Heart right ventricle (tissue), 16 donors: ENCODE results near the gene TRIML2. TPM values are rescaled to one million over a fixed set of nuclear protein-coding genes. Genes with fewer than 3 reads are reported as not detected.

Experiments
- ATAC-seq, 8 donors: fragments of 200-7000 bp; cut with Tn5 transposase; one replicate each; pipeline ENCODE4 v1.9.1; 2020; ENCODE audit warnings: mild to moderate bottlenecking in 8 of 8, moderate library complexity in 8 of 8, moderate number of reproducible peaks in 1 of 8
- DNase-seq, 2 donors: peaks; one replicate each; pipeline ENCODE4 v3.0.0-alpha.2; 2020
- H3K27ac ChIP-seq, 10 donors: fragments of 200-600 bp; sonication (generic) in 2 of 10; one replicate each; pipeline versions ENCODE4 v1.5.0 to v1.8.0; 2020 to 2022; ENCODE audit warnings: mild to moderate bottlenecking in 3 of 10
- H3K27me3 ChIP-seq, 7 donors: fragments of 200-600 bp; one replicate each; pipeline ENCODE4 v1.8.0; 2021 to 2022; ENCODE audit warnings: mild to moderate bottlenecking in 2 of 7
- H3K36me3 ChIP-seq, 9 donors: fragments of 200-600 bp; sonication (generic) in 1 of 9; one replicate each; pipeline versions ENCODE4 v1.5.0 to v1.8.0; 2020 to 2022; ENCODE audit warnings: mild to moderate bottlenecking in 2 of 9
- H3K4me1 ChIP-seq, 9 donors: fragments of 200-600 bp; sonication (generic) in 1 of 9; one replicate each; pipeline versions ENCODE4 v1.5.0 to v1.8.0; 2020 to 2022; ENCODE audit warnings: mild to moderate bottlenecking in 4 of 9
- H3K4me3 ChIP-seq, 10 donors: fragments of 200-600 bp; sonication (generic) in 2 of 10; one replicate each; pipeline versions ENCODE4 v1.5.0 to v1.8.0; 2020 to 2022; ENCODE audit warnings: mild to moderate bottlenecking in 7 of 10, moderate library complexity in 2 of 10
- H3K9me3 ChIP-seq, 11 donors: fragments of 200-600 bp in 10 of 11; sonication (generic) in 2 of 11; one replicate each; pipeline versions ENCODE4 v1.5.0 to v1.8.0; 2013 to 2022; ENCODE audit warnings: mild to moderate bottlenecking in 2 of 11, control low read depth in 1 of 11, moderate library complexity in 1 of 11
- WGBS, 2 donors: extraction: QIAGEN DNeasy Blood & Tissue Kit; methylation state at CpG; one replicate each; pipeline ENCODE4 v1.1.7; 2013; ENCODE audit warnings: inconsistent platforms in 1 of 2; 5-methylcytosine and 5-hydroxymethylcytosine counted together
- intact Hi-C, 10 donors: fragments of 100-400 bp; cut with DNase I; formaldehyde crosslinking; loops; one replicate each; pipeline versions ENCODE4 v1.11.1 to v1.14.2; 2022
- polyA plus RNA-seq, 2 donors: library from polyadenylated mRNA; stranded (reverse); fragments of 200-250 nt; gene quantifications; one replicate each; pipeline ENCODE4 v1.2.3, GENCODE V29; 2013
- total RNA-seq, 10 donors: library from RNA; stranded (reverse); fragmentation: NEBNext Ultra II Directional in 3 of 10; extraction: Animal tissue kit (Norgen Biotek cat#: 25700) in 3 of 10; gene quantifications; one replicate each; pipeline versions ENCODE4 v1.2.1 to v1.2.4, GENCODE V29; 2021 to 2023
- TF ChIP-seq, protein P1 (sequence below), 9 donors: fragments of 200-600 bp; sonication (generic) in 2 of 9; IDR thresholded peaks; one replicate each; pipeline versions ENCODE4 v1.5.0 to v1.8.0; 2021 to 2022; ENCODE audit warnings: antibody characterized with exemption in 9 of 9, mild to moderate bottlenecking in 5 of 9, moderate library complexity in 1 of 9
- donor health status: Arrhythmogenic right ventricular cardiomyopathy.
- donor health status: ischemic (EF 13 %, LVEDD 7.1; RV severe dilation, severe dysfunction).
- donor health status: healthy with polysubstance abuse.
- donor health status: DM: no; HTN: yes; CAD: no.
- donor health status: DM: no; HTN: no; CAD: no.
- donor health status: ischemic (EF 25% LVEDD 6.9; RV normal size, moderate dysfunction).
- donor health status: ischemic (EF 25% LVEDD 5.7; RV mildly dilated, moderate dysfunction).
- donor health status: healthy.
- donor health status: DM: yes; HTN: yes; CAD: no.
- donor health status: Ischemic cardiomyopathy.
- donor health status: ischemic (EF 35%, LVEDD 5.7; RV mildly dilated, moderate dysfunction).
- donor health status: nonischemic (EF 11% LVEDD 7.7; RV severe dilation, severe dysfunction).
- donor health status: DM: yes; HTN: yes; CAD: no.
- donor health status: PGD.
- donor health status: ischemic (EF 29% LVEDD 5.4; RV normal size, mild dysfunction).
- donor health status: nonischemic (EF 23%, LVEDD 6.1; RV moderate dilation, normal function).

TRIML2 gene
- total and polyA plus RNA-seq, 12 donors: 0.01 TPM; not detected in 11

DNA sequence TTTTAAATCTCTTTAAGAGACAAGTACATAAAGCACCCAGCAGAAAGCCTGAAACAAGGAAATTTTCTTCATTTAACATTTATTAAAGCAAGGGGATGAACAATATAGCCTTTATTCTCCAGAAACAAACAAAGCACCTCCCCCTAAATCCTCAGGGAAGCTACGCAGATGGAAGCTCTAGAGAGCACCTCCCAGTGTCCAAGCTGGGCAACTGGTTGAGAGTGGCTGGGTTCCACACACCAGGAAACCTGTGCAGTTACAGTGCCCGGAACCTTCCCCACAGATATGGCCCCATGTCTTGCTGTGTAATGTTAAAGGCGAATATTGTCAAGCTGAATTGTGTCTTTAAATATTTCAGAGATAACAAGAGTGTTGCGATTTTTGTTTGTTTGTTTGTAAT lies 21.0 kb upstream of the TRIML2 start:
- ATAC-seq: no peak
- 79 to 85% methylated on average over 4 of the region's 4 CpGs for WGBS, 2 donors
- no peaks in the 10 kb centered on the region for H3K4me1 ChIP-seq
- H3K36me3 ChIP-seq: no peaks in the 10 kb centered on the region
- intact Hi-C loops: no loop called here
- no peak for DNase-seq
- H3K27ac ChIP-seq: no peak overlapping the region
- no peak overlapping the region for H3K4me3 ChIP-seq
- H3K9me3 ChIP-seq: no peaks in the 10 kb centered on the region
- TF ChIP-seq, protein P1, sequence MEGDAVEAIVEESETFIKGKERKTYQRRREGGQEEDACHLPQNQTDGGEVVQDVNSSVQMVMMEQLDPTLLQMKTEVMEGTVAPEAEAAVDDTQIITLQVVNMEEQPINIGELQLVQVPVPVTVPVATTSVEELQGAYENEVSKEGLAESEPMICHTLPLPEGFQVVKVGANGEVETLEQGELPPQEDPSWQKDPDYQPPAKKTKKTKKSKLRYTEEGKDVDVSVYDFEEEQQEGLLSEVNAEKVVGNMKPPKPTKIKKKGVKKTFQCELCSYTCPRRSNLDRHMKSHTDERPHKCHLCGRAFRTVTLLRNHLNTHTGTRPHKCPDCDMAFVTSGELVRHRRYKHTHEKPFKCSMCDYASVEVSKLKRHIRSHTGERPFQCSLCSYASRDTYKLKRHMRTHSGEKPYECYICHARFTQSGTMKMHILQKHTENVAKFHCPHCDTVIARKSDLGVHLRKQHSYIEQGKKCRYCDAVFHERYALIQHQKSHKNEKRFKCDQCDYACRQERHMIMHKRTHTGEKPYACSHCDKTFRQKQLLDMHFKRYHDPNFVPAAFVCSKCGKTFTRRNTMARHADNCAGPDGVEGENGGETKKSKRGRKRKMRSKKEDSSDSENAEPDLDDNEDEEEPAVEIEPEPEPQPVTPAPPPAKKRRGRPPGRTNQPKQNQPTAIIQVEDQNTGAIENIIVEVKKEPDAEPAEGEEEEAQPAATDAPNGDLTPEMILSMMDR (IDR thresholded peaks at IDR 0.05): no peak
- no peaks in the 10 kb centered on the region for H3K27me3 ChIP-seq

DNA sequence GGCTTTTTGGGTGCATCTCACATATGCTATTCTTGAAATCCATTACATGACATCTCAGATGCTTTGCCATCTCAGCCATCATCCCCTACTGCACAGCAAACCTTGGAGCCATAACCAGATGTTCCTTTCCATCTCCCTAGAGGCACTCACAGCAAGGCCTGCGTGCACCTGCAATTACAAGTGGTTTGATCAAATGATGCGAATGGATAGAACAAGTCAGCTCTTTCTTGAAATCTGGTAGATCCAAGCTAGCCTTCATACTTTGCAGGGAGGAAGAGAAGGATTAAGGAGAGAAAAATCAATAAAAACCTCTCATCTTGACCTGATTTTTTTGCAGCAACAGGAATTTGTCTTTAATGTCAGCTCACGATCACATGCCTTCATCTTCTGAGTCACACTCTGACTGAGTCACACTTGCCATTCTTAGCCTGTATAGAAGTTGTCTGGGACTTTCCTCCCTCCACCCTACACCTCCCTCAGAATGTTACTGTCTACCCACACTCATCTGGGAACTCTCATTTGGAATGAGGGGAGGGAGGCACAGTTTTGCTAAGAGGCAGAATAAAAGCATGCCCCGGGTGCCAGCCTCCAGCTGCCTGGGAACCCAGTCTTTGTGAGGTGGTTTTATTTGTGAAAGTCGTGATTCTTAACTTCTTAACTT lies 17.9 kb upstream of the TRIML2 start:
- H3K9me3 ChIP-seq: no peaks in the 10 kb centered on the region
- no peaks in the 10 kb centered on the region for H3K4me1 ChIP-seq
- ATAC-seq (no peak), DNase-seq (no peak)
- H3K27ac ChIP-seq: no peak overlapping the region
- TF ChIP-seq, protein P1 (IDR thresholded peaks at IDR 0.05): no peak
- no peak overlapping the region for H3K4me3 ChIP-seq
- no peaks in the 10 kb centered on the region for H3K36me3 ChIP-seq
- intact Hi-C loops: no loop called here
- H3K27me3 ChIP-seq: no peaks in the 10 kb centered on the region
- WGBS, 2 donors: 65 to 68% methylated on average over 5 of the region's 5 CpGs

DNA sequence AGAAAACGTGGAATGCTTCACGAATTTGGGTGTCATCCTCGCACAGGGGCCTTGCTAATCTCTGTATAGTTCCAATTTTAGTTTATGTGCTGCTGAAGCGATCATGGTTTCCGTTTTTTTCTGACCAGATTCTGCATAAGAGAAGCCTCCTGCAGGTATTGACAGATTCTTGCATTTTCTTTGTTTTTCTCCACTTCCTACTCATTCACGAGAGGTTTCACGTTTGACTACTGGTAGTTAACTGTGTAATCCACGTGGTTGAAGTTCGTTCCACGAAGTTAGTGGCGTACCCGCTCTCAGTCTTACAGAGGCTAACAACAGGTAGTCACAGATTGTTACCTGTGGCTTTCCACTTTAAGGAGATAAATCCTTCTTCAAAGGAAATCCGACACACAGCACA lies 12.1 kb upstream of the TRIML2 start:
- no peak for ATAC-seq
- Histone ChIP-seq H3K36me3 (no peaks in the 10 kb centered on the region), H3K27me3 (no peaks in the 10 kb centered on the region), H3K27ac (no peak overlapping the region), H3K4me3 (no peak overlapping the region), H3K4me1 (no peaks in the 10 kb centered on the region), H3K9me3 (no peaks in the 10 kb centered on the region)
- TF ChIP-seq, protein P1 (IDR thresholded peaks at IDR 0.05): no peak
- intact Hi-C loops: no loop called here
- WGBS, 2 donors: 53 to 56% methylated on average over 13 of the region's 13 CpGs
- DNase-seq: no peak

DNA sequence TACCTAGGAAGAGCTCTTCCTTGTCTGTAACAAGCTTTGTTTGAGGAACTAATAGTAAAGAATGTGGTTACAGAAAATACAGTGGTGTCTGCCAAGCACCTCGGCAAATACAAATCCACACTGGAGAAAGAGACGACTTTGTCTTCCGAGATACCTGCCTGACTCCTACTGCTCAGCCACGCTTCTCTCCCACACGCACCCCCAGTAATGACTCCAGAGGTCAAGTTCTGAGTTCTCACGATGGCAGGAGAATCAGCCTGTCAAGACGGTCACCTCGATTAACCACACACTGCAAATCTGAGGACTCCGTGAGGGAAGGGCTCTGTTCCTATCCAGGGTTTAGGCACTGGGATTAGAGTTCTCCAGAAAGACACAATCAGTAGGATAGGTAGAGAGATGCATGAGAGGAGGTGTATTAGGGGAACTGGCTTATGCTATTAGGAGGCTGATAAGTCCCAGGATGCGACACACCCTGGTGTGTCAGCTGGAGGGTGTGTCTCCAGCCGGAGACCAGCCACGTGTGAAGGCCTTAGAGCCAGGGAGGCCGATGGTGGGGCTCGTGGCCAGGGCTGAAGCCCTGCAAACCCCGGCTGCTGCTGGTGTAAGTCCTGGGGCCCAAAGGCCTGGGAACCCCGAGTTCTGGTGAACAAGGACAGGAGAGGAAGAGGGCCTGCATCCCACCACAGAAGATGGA lies 8.4 kb upstream of the TRIML2 start:
- TF ChIP-seq, protein P1 (IDR thresholded peaks at IDR 0.05): no peak
- 75 to 81% methylated on average over 16 of the region's 16 CpGs for WGBS, 2 donors

More for the DNA sequence above, 8.4 kb upstream of the TRIML2 start:
- no peak for DNase-seq
- ATAC-seq: no peak
- H3K27ac ChIP-seq: no peak overlapping the region
- no peaks in the 10 kb centered on the region for H3K36me3 ChIP-seq
- no peaks in the 10 kb centered on the region for H3K4me1 ChIP-seq
- H3K9me3 ChIP-seq: no peaks in the 10 kb centered on the region
- intact Hi-C loops: no loop called here
- no peaks in the 10 kb centered on the region for H3K27me3 ChIP-seq
- H3K4me3 ChIP-seq: no peak overlapping the region
